CD4-positive, alpha-beta T cell treated with Interleukin-21 for 1 hour (primary cell): Measurements from ENCODE around the gene RNF186.

ENCODE experiments used
- DNase-seq: peaks from one replicate; pipeline ENCODE4 v3.0.0-alpha.2; 2020

RNF186 gene

DNA sequence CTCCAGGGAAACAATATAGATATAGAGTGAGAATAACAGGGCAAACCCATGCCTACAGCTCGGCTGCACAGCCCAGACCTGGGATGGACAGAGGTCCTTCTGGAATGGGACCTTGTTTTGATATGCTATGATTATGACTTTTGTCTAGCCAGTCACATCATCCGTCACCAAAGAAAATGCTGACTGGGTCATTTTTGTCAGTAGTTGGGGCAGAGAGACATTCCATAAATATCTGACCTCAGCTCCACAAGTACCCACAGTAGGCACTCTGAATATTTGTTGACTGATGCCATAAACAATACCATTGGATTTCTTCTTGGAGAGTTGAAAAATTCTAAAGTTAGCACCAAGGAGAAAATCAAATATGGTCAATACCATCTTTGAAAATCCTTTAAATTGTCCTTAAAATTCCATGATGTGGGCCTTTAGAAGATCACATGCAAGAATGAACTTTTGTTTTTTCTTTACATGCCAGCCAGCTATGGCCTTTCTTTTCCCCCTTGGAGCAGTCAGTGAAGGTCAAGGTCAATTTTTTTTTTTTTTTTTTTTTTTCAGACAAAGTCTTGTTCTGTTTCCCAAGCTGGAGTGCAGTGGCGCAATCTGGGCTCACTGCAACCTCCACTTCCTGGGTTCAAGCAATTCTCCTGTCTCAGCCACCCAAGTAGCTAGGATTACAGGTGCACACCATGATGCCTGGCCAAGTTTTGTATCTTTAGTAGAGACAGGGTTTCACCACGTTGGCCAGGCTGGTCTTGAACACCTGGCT is 22.7 kb downstream of the RNF186 start:
- DNase-seq = no peak

DNA sequence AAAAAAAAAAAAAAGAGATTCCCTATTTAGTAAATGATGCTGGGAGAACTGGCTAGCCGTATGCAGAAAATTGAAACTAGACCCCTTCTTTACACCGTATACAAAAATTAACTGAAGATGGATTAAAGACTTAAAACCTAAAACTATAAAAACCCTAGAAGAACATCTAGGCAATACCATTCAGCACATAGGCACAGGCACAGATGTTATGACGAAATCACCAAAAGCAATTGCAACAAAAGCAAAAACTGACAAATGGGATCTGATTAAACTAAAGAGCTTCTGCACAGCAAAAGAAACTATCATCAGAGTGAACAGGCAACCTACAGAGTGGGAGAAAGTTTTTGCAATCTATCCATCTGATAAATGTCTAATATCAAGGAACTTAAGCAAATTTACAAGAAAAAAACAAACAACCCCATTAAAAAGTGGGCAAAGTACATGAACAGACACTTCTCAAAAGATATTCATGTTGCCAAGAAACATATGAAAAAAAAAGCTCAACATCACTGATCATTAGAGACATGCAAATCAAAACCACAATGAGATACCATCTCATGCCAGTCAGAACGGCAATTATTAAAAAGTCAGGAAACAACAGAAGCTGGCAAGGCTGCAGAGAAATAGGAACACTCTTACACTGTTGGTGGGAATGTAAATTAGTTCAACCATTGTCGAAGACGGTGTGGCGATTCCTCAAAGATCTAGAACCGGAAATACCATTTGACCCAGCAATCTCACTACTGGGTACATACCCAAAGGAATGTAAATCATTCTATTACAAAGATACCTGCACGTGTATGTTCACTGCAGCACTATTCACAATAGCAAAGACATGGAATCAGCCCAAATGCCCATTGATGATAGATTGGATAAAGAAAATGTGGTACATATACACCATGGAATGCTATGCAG is 24.8 kb downstream of the RNF186 start:
- peak; percentile 10 for DNase-seq

DNA sequence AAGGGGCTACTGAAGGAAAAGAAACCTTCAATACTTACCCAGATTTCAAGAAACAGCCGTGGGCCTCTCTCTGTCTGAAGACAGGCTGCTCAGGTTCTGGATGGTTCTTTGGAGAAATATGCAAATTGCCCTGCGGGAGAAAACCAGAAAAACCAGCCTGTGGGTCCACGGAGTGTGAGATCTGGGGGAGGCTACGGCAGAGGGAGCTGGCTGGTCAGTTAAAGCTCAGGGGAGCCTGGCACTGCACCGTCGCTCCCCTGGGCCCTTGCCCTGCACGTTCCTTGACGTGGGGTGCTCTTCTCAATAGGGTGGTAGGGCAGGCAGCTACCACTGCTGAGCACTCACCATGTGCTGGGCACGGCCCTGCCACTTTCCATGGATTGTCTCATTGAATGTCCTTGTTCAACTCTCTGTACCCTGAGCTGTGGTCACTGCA is 28.1 kb downstream of the RNF186 start:
- DNase-seq = no peak

DNA sequence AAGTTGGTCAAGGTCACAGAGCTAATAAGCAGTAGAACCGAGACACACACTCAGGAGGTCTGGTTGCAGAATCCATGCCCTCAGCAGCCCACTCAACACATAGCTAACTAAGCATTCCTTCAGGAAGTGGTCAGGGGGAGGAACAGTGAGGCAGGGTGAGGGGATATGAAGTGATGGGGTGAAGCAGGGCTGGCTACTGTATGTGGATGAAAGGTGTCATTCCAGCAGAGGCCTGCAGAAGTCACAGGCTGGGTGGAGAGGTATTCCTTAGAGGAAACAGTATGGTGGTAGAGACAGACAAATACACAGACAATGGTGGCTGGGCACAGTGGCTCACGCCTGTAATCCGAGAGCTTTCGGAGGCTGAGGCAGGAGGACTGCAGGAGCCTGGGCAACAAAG is 29.4 kb downstream of the RNF186 start:
- no peak for DNase-seq

DNA sequence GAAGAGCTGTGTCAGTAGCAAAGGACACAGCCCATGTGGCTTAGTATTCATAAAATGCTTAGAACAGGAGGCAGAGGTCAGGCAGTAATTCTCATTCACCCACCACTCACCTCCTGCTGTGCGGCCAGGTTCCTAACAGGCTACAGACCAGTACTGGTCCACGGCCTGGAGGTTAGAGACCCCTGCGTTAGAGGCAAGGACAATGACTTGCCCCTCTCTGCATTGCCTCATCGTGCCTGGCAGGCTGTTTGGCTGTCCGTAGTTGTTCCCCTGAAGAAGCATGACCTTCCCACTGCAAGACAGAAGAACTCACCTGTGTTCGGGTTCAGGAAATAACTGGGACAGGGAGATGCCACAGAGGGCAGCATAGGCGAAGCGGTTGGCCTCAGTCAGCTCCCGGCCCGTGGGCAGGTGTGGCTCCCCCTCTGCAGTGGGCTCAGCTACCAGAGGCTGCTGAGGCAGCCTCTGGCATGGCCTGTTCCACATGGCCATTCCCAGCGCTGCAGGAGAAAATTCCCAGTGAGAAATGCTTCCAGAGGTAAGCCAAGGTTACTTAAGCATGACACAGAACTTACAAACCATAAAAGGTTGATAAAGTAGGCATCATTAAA is 34.7 kb downstream of the RNF186 start:
- DNase-seq = no peak

DNA sequence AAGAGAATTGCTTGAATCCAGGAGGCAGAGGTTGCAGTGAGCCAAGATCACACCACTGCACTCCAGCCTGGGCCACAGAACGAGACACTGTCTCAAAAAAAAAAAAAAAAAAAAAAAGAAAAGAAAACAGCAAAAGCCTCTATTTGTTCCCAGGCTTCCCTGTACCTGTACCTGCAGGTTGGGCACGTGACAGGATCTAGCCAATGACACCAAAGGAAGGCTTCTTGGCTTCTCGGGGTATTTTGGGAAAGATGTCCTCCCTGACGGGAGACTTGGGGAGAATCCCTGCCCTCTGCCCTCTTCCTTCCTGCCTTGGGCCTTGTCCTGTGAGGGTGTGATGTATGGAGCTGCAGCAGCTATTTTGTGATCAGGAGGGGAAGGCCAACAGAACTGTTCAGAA is 38.1 kb downstream of the RNF186 start:
- no peak for DNase-seq

DNA sequence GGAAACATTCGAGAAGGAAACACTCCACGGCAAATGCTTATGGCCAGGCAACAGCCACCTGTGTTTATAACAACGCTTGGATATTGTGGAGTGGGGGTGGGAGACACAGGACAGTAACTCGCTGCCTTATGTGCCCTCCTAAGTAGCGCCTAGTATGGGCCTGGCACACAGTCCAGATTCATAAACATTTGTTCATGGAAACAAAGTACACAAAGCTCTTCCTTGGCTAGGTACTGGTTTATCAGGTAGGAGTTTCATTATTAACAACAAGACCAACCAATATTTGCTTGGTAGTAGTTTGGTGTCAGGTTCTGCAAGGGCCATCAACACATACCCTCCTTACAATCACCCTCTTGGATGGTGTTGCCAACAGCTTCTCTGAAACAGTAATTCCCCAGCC is 38.8 kb downstream of the RNF186 start:
- no peak for DNase-seq

DNA sequence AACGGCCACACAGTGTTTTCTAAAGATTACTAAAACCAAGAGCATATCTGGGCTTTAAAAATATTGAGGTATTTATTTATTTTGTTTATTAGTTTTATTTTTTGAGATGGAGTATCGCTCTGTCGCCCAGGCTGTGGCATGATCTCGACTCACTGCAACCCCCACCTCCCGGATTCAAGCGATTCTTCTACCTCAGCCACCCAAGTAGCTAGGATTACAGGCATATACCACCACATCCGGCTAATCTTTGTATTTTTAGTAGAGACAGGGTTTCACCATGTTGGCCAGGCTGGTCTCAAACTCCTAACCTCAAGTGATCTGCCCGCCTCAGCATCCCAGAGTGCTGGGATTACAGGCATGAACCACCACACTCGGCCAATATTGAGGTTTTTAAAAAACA is 39.3 kb downstream of the RNF186 start:
- DNase-seq = no peak

DNA sequence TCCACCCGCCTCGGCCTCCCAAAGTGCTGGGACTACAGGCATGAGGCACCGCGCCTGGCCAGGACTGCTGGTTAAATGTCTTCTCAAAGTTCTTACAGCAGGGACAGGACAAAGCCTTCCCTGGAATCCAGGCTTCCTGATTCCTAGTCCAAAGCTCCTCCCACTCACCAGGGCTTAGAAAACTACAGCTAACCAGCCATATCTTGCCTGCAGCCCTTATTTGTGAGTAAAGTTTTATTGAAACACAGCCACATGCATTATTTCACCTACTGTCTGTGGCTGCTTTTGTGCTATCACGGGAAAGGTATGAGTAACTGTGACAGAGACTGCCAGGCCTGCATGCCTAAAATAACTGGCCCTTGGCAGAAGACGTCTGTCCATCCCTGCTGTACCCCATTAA is 39.8 kb downstream of the RNF186 start:
- no peak for DNase-seq

DNA sequence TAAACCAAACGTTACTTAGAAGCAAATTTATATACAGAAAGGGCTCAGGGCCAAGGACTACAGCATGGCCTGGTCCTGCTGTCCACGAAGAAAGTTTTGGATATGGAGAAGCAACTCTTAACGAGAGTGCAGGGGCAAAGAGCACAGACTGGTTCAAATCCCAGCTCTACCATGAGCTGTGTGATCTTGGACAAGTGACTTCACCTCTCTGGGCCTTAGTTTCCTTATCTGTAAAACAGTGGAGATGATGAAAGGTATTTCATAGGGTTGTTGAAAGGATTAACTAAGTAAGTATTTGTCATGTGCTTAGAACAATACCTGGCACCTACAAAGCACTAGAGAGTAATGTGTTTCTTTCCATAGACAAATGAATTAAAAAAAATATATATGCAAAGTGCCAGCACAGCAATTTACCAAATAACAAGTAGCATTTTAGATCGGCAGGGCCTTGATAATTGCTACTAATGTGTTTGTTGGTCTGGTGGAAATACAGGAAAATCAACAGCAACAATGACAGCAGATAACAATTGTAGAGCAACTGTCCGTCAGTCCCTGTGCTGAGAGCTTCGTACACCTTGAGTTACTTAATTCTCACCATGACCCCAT is 40.8 kb downstream of the RNF186 start:
- no peak for DNase-seq

DNA sequence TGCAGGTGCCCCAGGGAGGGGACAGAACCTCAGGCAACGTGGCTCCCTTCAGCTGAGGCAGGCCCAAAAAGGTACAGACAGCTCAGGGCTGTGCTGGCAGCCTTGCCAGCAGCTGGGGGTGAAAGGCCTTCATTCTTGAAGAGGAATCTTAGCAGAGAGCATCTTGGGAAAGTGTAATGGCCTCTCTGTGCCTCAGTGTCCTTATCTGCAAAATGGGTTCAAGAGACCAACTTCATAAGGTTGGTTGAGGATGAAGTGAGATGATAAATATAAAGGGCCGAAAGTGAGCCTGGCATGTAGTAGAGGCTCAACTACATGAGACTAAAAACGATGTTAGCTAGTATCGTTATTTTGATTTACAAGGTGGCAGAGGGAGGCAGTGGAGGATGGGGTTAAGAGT is 41.6 kb downstream of the RNF186 start:
- DNase-seq = no peak

DNA sequence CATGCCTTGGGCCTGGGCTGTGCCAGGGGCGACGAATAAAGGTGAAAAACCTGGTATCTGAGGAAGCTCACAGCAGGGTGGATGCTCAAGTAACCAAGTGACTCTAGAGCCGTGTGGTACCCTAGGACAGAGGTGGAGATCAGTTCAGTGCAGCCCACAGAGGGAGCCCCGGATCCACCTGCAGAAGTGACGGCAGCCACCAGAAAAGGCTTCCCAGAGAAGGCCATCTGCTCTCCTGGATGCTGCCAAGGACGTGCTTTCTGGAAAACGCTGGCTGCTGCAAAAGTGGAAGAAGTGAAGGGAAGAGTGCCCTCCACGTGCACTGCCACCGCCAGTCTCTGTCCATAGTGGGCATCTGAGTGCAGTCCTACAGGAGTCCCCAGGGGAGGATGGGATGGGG is 43.0 kb downstream of the RNF186 start:
- no peak for DNase-seq

DNA sequence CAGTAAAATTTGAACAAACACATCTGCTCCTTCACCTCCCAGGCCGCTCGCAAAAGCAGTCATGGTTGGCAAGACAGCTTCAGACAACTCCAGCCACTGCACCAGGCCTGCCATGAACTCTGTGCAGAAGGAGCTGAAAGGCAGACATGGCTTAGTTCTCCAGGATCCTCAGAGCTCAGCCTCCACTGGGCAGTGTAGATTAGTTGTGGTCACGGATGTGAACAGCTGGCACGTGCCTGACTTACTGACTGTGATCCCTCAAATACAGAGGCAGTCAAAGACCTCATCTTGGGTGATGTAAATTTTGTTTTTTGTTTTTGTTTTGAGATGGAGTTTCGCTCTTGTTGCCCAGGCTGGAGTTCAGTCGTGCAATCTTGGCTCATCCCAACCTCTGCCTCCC is 43.7 kb downstream of the RNF186 start:
- no peak for DNase-seq

DNA sequence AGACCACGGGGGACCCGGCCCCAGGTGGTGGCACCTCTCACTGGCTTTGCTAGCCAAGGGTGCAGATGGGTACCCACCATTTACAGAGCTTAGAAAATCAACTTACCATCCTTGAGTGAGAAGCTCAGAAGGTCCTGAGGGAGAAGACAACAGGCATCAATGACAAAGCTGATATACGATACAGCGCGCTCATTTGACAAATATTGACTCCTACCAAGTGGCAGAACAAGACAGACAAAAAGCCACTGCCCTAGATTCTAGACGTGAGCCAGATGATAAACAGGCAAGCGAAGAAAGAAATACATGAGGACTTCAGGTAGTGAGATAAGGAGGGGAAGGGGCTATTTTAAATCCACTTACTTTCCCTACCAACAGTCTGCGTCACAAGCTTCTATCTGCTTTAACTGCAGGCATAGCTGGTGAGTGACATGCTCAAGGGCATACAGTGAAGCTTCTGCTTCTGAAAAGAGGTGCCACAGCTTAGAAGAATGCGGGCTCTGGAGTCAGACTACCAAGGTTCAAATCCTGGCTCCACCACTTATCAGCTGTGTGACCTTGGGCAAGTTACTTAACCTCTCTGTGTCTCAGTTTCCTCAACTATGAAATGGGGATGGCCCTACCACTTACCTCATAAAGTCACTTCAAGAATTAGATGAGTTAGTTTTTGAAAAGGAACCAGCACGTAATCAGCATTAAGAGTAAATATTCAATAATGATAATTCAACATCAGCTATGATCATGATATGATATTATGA is 44.5 kb downstream of the RNF186 start:
- DNase-seq = no peak

DNA sequence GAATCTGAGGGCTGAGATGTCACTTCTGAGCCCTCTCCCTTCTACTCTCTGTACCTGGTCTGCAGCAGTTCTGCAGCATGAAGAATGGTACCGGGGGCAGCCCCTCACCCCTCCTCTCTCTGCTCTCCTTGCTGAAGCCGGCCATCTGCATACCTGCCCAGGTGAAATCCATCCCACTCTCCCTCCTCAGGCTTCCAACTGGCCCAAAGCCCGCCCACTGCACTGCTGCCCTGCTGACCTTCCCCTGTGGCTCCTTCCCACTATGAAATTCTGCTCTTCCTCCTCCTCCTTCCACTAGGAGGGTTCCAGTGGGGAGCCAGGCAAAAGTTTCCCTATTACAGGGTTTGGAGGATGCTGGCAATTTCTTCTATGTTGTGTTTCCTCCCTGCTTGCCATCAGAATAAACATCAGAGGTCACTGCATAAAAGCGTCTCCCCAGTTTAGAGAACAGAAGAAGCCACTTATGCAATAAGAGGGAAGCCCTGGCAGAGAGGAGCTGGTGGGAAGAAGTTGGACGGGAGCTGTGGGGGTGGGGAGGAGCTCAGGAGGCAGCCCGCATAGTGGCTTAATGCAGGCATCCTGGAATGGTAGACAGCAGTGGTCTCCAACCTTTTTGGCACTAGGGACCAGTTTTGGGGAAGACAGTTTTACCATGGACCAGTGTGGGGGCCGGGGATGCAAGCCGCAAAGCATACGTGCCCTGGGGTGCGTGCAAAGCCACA is 45.7 kb downstream of the RNF186 start:
- DNase-seq = no peak

DNA sequence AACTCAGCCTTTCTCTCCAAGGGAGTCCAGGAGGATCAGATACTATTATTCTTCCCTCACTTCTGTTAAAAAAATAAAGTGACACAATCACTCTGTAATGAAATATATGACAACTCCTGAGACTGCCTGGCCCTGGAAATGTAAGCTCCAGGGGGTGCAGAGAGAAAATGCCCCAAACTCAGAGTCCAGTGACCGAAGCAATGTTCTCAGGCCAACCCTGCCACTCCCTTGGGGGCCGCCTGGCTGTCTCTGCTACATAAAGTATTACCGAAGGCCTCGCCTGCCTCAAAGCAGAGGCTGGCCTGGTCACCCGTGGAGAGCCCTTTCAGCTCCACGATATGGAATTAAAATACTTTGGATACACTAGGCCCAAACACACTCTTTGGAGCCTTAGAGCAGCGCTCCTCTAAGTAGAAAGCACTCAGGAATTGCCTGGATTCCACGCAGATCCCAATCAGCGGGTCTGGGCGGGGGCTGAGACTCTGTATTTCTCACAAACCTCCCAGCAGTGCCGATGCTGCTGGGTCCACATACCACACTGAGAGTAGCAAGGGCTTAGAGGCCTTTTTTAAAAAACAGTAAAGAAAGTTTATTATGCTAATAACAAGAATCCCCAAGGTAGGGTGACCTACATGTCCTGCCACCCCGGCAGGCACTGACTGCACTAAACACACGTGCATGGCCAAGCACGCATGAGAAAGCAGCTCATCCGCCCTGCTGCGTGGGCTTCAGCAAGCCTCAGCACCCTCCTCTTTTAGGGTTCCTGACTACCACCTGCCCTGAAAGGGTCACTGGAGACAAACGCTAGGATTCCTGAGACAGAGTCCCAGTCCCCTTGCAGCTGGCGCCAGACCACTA is 46.5 kb downstream of the RNF186 start:
- DNase-seq = no peak

DNA sequence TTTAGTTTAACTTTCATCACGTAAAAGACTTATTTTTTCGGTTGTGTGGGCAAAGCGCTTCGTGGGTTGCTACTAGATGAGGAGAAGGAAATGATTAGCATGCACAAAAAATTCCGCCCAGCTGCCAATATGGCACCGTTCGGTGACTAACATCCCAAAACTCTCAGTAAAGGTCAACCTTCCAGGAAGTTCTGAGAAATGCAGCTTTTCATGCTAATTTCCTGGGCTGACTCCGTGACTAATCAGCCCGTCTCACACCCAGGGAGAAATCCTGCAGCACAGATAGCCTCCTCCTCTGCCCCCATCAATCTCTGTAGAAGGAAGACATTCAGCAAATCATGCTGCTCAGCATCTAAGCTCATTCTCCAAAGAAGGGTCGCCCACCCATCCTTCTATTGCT is 49.5 kb downstream of the RNF186 start:
- DNase-seq = no peak

DNA sequence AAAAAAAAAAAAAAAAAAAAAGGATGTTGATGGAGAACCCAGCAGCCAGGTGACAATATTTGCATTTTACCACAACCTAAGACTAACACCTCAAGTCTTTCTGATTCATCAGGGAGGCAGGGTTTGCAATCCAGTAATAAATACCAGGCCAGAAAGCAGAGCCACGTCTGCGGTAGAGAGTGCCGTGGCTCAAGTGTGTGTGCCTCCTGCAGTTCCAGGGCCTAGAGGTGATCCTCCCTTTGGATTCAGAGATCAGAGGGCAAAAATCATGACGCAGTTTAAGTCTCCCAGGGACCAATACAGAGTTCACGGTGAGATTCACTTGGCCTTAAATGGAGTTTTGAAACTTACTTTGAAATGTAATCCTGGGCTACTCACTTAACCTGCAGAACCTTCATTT is 50.2 kb downstream of the RNF186 start:
- DNase-seq = no peak
